HEK293 (cell line): ENCODE results near the gene ZNF766.

Experiments
- CTCF ChIA-PET: fragments of 350-600 bp; formaldehyde crosslinking; extraction: SDS; loops from one replicate; lab custom pipeline; 2021; ENCODE audit warnings: antibody characterized with exemption; lab: Yijun Ruan, JAX
- POLR2A ChIA-PET: fragments of 300-600 bp; formaldehyde crosslinking; extraction: SDS; loops from one replicate; lab custom pipeline; 2020; ENCODE audit warnings: antibody characterized with exemption, inconsistent platforms; lab: Yijun Ruan, JAX
- H3K27ac ChIP-seq: fragments of 200-500 bp; sonication (Bioruptor generic); 2 replicates; pipeline ENCODE4 v1.5.1; 2014; ENCODE audit warnings: low read depth, low read length, control low read depth, inconsistent platforms; ENCODE audit errors: extremely low read depth
- H3K36me3 ChIP-seq, 2 experiments: fragments of 200-500 bp in 1 of 2; sonication (Bioruptor generic) in 1 of 2; 1 replicate in 1 of 2; 2 replicates in 1 of 2; pipeline ENCODE4 v1.5.1; 2014 to 2017; ENCODE audit warnings: inconsistent platforms in 2 of 2, low read length in 2 of 2; ENCODE audit not compliant: control insufficient read depth in 2 of 2, insufficient read depth in 1 of 2
- H3K4me1 ChIP-seq: fragments of 200-500 bp; sonication (Bioruptor generic); 2 replicates; pipeline ENCODE4 v1.5.1; 2014; ENCODE audit warnings: mild to moderate bottlenecking, low read length, inconsistent platforms; ENCODE audit not compliant: control insufficient read depth, insufficient read depth
- H3K4me3 ChIP-seq: 2 replicates; pipeline ENCODE4 v1.5.1; 2011; ENCODE audit warnings: low read depth, mild to moderate bottlenecking, control low read depth, low read length, moderate library complexity
- H3K9me3 ChIP-seq: fragments of 200-500 bp; sonication (Bioruptor generic); 2 replicates; pipeline ENCODE4 v1.5.1; 2014; ENCODE audit warnings: low read depth, low read length, inconsistent platforms; ENCODE audit not compliant: control insufficient read depth, insufficient read depth
- FEZF1 ChIP-seq: fragments of 450-650 bp; formaldehyde crosslinking; IDR thresholded peaks from 2 replicates; pipeline ENCODE4 v1.5.1; 2016; ENCODE audit warnings: missing biosample characterization, missing genetic modification characterization
- GLIS1 ChIP-seq: fragments of 450-650 bp; formaldehyde crosslinking; IDR thresholded peaks from 2 replicates; pipeline ENCODE4 v1.5.1; 2016; ENCODE audit warnings: missing biosample characterization, missing genetic modification characterization
- KLF10 ChIP-seq: fragments of 450-650 bp; IDR thresholded peaks from 2 replicates; pipeline ENCODE4 v1.5.1; 2018; ENCODE audit warnings: missing biosample characterization, mild to moderate bottlenecking, missing genetic modification characterization
- KLF9 ChIP-seq: fragments of 450-650 bp; formaldehyde crosslinking; IDR thresholded peaks from 2 replicates; pipeline ENCODE4 v1.5.1; 2016; ENCODE audit warnings: missing biosample characterization, missing genetic modification characterization, low read depth
- PRDM6 ChIP-seq: fragments of 450-650 bp; formaldehyde crosslinking; IDR thresholded peaks from 2 replicates; pipeline ENCODE4 v1.5.1; 2017; ENCODE audit warnings: missing biosample characterization, missing genetic modification characterization
- ZBTB21 ChIP-seq: fragments of 450-650 bp; formaldehyde crosslinking; IDR thresholded peaks from 2 replicates; pipeline ENCODE4 v1.5.1; 2017; ENCODE audit warnings: missing biosample characterization, missing genetic modification characterization
- ZBTB7A ChIP-seq: fragments of 450-650 bp; formaldehyde crosslinking; IDR thresholded peaks from 2 replicates; pipeline ENCODE4 v1.5.1; 2016; ENCODE audit warnings: low read depth, missing biosample characterization, missing genetic modification characterization
- ZNF140 ChIP-seq: fragments of 450-650 bp; formaldehyde crosslinking; IDR thresholded peaks from 2 replicates; pipeline ENCODE4 v1.5.1; 2016; ENCODE audit warnings: missing biosample characterization, missing genetic modification characterization
- ZNF157 ChIP-seq: fragments of 450-650 bp; formaldehyde crosslinking; IDR thresholded peaks from 2 replicates; pipeline ENCODE4 v1.5.1; 2016; ENCODE audit warnings: missing biosample characterization, missing genetic modification characterization
- ZNF19 ChIP-seq: fragments of 450-650 bp; formaldehyde crosslinking; IDR thresholded peaks from 2 replicates; pipeline ENCODE4; 2016; ENCODE audit warnings: missing biosample characterization, missing genetic modification characterization, low read depth
- ZNF239 ChIP-seq: fragments of 450-650 bp; formaldehyde crosslinking; IDR thresholded peaks from 2 replicates; pipeline ENCODE4 v1.5.1; 2016; ENCODE audit warnings: missing biosample characterization, missing genetic modification characterization
- ZNF558 ChIP-seq: fragments of 450-650 bp; formaldehyde crosslinking; IDR thresholded peaks from 2 replicates; pipeline ENCODE4 v1.5.1; 2016; ENCODE audit warnings: missing biosample characterization, missing genetic modification characterization
- ZNF610 ChIP-seq: fragments of 450-650 bp; formaldehyde crosslinking; IDR thresholded peaks from 2 replicates; pipeline ENCODE4 v1.5.1; 2016; ENCODE audit warnings: missing biosample characterization, missing genetic modification characterization, borderline replicate concordance
- ZNF792 ChIP-seq: fragments of 450-650 bp; formaldehyde crosslinking; IDR thresholded peaks from 2 replicates; pipeline ENCODE4 v1.5.1; 2016; ENCODE audit warnings: missing biosample characterization, missing genetic modification characterization
- ZNF837 ChIP-seq: fragments of 450-650 bp; formaldehyde crosslinking; IDR thresholded peaks from 2 replicates; pipeline ENCODE4 v1.5.1; 2016; ENCODE audit warnings: missing biosample characterization, missing genetic modification characterization
- TF ChIP-seq, protein P1 (sequence below): fragments of 450-650 bp; formaldehyde crosslinking; IDR thresholded peaks from 2 replicates; pipeline ENCODE4 v1.5.1; 2016; ENCODE audit warnings: missing biosample characterization, missing genetic modification characterization, borderline replicate concordance
- TF ChIP-seq, protein P2 (sequence below): fragments of 450-650 bp; formaldehyde crosslinking; IDR thresholded peaks from 2 replicates; pipeline ENCODE4 v1.5.1; 2016; ENCODE audit warnings: missing biosample characterization, missing genetic modification characterization

Gene ZNF766

DNA sequence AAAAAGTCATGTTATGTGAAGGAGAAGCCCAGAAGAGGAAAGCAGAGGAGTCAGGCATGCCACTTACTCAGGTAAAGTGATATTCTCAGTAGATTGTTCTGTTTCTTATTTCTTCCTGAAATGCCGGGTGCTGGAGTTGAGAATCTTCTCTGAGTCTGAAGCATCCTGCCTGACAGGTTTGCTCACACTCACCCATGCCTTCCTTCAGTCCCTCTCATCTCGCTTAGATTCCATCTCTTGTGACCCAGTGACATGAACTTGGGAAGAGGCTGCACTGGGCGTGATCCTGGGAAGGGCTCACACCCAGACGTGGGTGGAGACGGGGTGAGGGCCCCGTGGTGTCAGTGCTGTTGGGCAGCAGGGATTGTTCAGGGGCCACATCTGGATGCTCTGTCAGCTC is 8.1 kb downstream of the ZNF766 start:
- Histone ChIP-seq H3K4me1 (no peaks in the 10 kb centered on the region), H3K27ac (no peak overlapping the region), H3K4me3 (no peak overlapping the region), H3K9me3 (no peaks in the 10 kb centered on the region; the same call in none of the 2 replicates), H3K36me3 (peaks cover 5 to 17% of the 10 kb centered on the region in 2 experiments; a peak in 2 of 3 replicates)
- ChIA-PET POLR2A (interaction anchor here (0.7 kb wide), 1 partner anchor 1277 kb away, joined by 4 read pairs; no protein-coding TSS in a partner anchor), CTCF (no interaction called here)
- TF ChIP-seq, protein P1, sequence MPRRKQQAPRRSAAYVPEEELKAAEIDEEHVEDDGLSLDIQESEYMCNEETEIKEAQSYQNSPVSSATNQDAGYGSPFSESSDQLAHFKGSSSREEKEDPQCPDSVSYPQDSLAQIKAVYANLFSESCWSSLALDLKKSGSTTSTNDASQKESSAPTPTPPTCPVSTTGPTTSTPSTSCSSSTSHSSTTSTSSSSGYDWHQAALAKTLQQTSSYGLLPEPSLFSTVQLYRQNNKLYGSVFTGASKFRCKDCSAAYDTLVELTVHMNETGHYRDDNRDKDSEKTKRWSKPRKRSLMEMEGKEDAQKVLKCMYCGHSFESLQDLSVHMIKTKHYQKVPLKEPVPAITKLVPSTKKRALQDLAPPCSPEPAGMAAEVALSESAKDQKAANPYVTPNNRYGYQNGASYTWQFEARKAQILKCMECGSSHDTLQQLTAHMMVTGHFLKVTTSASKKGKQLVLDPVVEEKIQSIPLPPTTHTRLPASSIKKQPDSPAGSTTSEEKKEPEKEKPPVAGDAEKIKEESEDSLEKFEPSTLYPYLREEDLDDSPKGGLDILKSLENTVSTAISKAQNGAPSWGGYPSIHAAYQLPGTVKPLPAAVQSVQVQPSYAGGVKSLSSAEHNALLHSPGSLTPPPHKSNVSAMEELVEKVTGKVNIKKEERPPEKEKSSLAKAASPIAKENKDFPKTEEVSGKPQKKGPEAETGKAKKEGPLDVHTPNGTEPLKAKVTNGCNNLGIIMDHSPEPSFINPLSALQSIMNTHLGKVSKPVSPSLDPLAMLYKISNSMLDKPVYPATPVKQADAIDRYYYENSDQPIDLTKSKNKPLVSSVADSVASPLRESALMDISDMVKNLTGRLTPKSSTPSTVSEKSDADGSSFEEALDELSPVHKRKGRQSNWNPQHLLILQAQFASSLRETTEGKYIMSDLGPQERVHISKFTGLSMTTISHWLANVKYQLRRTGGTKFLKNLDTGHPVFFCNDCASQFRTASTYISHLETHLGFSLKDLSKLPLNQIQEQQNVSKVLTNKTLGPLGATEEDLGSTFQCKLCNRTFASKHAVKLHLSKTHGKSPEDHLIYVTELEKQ (tag by site-specific recombination): no peak
- TF ChIP-seq KLF10: no peak
- no peak for TF ChIP-seq ZNF157 (tag by site-specific recombination)
- TF ChIP-seq FEZF1 (tag by site-specific recombination): no peak
- TF ChIP-seq ZNF610 (tag by site-specific recombination): no peak
- TF ChIP-seq ZNF558 (tag by site-specific recombination): no peak
- TF ChIP-seq GLIS1 (tag by site-specific recombination): no peak
- TF ChIP-seq ZNF140 (tag by site-specific recombination): no peak
- no peak for TF ChIP-seq ZNF792 (tag by site-specific recombination)
- TF ChIP-seq ZBTB7A (tag by site-specific recombination): no peak
- no peak for TF ChIP-seq ZNF837 (tag by site-specific recombination)
- TF ChIP-seq, protein P2, sequence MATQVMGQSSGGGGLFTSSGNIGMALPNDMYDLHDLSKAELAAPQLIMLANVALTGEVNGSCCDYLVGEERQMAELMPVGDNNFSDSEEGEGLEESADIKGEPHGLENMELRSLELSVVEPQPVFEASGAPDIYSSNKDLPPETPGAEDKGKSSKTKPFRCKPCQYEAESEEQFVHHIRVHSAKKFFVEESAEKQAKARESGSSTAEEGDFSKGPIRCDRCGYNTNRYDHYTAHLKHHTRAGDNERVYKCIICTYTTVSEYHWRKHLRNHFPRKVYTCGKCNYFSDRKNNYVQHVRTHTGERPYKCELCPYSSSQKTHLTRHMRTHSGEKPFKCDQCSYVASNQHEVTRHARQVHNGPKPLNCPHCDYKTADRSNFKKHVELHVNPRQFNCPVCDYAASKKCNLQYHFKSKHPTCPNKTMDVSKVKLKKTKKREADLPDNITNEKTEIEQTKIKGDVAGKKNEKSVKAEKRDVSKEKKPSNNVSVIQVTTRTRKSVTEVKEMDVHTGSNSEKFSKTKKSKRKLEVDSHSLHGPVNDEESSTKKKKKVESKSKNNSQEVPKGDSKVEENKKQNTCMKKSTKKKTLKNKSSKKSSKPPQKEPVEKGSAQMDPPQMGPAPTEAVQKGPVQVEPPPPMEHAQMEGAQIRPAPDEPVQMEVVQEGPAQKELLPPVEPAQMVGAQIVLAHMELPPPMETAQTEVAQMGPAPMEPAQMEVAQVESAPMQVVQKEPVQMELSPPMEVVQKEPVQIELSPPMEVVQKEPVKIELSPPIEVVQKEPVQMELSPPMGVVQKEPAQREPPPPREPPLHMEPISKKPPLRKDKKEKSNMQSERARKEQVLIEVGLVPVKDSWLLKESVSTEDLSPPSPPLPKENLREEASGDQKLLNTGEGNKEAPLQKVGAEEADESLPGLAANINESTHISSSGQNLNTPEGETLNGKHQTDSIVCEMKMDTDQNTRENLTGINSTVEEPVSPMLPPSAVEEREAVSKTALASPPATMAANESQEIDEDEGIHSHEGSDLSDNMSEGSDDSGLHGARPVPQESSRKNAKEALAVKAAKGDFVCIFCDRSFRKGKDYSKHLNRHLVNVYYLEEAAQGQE: no peak
- no peak for TF ChIP-seq KLF9
- TF ChIP-seq ZNF239: no peak

DNA sequence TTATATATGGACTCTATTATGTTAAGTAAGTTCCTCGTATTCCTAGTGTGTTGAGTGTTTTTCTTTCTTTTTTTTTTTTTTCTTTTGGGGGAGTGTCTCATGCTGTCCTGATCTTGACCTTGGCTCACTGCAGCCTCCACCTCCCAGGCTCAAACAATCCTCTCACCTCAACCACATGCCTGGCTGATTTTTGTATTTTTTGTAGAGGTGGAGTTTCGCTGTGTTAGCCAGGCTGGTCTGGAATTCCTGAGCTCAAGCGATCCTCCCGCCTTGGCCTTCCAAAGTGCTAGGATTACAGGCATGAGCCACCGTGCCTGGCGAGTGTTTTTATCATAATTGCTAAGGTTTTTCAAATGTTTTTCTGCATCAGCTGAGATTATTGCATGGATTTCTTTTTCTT is 16.9 kb downstream of the ZNF766 start:
- Histone ChIP-seq H3K4me3 (no peak overlapping the region), H3K27ac (no peak overlapping the region), H3K4me1 (no peaks in the 10 kb centered on the region), H3K36me3 (peaks cover 43 to 60% of the 10 kb centered on the region in 2 experiments), H3K9me3 (no peaks in the 10 kb centered on the region)
- no peak for TF ChIP-seq ZBTB21 (tag by site-specific recombination)
- TF ChIP-seq ZNF19 (tag by site-specific recombination): no peak
- no peak for TF ChIP-seq PRDM6 (tag by site-specific recombination)
- ChIA-PET POLR2A (interaction anchor here (0.7 kb wide), 1 partner anchor 160 kb away, joined by 5 read pairs; no protein-coding TSS in a partner anchor), CTCF (no interaction called here)
